HG02852 (cell line): ENCODE results near the gene OR11H6.
"Not testable (repeated sequence)": the region's sequence is repeated elsewhere in the genome, so short reads cannot be mapped to it uniquely, and the experiment has no call there.

Experiments used
- ATAC-seq: cut with Tn5 transposase; IDR thresholded peaks from one replicate; pipeline ENCODE4 v1.9.1; 2021; ENCODE audit warnings: mild to moderate bottlenecking, moderate library complexity; ENCODE audit not compliant: unreplicated experiment

The OR11H6 gene

GRCh38 chr14:20247646-20248246, 24.2 kb downstream of the OR11H6 start:
- no peak for ATAC-seq

- no peak for ATAC-seq
These were observed 39.2 kb downstream of the OR11H6 start for GRCh38 chr14:20262642-20263128.

- ATAC-seq: not testable (repeated sequence)
These were observed 40.9 kb downstream of the OR11H6 start for GRCh38 chr14:20264361-20264760.

GRCh38 chr14:20274062-20274461, 50.6 kb downstream of the OR11H6 start:
- ATAC-seq: no peak
